ENCODE results near the gene RND1.

RND1 gene

DNA sequence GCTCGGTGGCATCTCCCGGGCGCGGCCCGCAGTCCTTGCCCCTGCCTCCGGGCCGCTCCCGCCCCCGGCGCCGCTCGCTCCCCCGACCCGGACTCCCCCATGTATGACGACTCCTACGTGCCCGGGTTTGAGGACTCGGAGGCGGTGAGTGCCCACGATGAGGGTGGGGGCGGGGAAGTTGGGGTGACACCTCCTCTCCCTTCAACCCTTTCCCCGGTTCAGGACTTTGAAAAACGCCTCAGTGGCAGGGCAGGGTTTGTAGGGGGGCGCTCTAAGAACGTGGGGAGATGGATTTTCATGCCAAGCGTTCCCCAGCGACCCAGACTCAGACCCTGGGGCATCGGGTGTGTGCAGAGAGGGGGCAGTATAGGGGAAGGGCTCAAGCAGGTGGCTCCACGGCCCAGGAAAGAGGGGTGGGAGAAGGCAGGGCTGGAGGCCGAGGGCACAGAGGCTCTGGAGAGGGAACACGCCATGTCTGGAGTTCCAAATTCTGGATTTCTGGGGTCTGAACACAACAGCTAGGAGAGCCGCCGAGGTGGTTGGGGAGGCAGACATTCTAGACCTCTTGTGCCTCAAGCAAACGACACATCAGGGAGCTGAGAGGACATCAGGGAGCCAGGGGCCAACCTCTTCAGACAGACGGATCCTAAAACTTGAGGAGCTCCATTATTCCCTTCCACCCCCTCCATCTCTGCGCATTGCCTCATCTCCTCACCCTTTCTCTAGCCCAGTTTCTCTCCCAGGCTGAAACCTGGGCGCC, 46.7 kb downstream of the RND1 start:
- H3K36me3 ChIP-seq (ENCODE audit: low read depth), result no peaks in the 10 kb centered on the region
- DNase-seq (ENCODE audit: low spot score), result no peak
- TF ChIP-seq, protein P1, sequence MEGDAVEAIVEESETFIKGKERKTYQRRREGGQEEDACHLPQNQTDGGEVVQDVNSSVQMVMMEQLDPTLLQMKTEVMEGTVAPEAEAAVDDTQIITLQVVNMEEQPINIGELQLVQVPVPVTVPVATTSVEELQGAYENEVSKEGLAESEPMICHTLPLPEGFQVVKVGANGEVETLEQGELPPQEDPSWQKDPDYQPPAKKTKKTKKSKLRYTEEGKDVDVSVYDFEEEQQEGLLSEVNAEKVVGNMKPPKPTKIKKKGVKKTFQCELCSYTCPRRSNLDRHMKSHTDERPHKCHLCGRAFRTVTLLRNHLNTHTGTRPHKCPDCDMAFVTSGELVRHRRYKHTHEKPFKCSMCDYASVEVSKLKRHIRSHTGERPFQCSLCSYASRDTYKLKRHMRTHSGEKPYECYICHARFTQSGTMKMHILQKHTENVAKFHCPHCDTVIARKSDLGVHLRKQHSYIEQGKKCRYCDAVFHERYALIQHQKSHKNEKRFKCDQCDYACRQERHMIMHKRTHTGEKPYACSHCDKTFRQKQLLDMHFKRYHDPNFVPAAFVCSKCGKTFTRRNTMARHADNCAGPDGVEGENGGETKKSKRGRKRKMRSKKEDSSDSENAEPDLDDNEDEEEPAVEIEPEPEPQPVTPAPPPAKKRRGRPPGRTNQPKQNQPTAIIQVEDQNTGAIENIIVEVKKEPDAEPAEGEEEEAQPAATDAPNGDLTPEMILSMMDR (IDR thresholded peaks at IDR 0.05; ENCODE audit: poor library complexity, severe bottlenecking), result peak; percentile 18
- no peaks in the 10 kb centered on the region for H3K27me3 ChIP-seq (ENCODE audit: insufficient read depth, poor library complexity, severe bottlenecking)
- H3K4me3 ChIP-seq (ENCODE audit: severe bottlenecking), result peak overlapping the region; percentile 58
- no peaks in the 10 kb centered on the region for H3K4me1 ChIP-seq (ENCODE audit: insufficient read depth, poor library complexity, severe bottlenecking)
- no peak for ATAC-seq (ENCODE audit: low read depth)
- no peaks in the 10 kb centered on the region for H3K9me3 ChIP-seq (ENCODE audit: severe bottlenecking)
- no peak overlapping the region for H3K27ac ChIP-seq (ENCODE audit: poor library complexity, severe bottlenecking)

DNA sequence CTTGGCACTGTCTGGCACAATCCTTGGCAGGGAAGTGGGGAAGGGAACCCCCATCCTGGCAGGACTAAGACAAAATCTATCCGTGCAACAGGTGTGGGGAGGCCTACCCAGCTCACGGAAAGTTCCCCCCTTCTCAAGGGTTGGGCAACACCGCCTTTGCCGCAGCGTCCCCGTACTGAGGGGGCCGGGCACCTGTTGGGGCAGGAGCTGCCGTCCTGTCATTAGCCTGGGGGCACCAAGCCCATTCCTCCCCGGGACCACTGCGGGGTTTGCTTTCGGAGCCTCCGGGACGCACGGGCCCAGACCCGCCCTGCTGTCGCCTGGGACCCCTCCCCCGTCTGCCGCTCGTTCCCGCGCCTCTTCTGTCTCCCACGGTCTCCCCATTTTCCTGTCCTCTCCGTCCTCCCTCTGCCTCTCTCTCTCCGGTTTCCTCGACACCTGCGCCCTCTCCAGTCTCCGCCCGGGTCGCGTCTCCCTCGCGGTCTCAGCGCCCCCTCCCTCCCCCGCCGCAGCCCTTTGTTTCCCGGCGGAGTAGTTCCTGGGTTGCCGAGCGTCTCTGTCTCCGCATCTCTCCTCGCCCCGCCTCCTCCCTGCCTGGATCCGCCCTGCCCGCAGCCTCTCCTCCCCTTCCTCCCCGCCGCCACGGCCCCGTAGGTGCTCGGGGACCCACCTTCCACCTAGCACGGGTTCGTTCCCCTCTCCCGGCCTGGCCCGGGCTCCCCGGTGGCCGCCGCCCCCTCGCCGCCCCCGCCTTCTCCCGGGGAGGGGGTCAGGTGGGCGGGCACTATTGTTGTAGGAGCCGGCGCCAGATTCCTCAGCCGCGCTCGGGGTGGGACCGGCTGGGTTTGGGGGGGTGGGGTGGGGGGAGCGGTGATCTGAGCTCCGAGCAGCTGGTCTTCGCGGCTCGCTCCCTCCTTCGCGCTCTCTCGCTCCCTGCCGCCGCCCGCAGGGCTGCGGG, 47.5 kb downstream of the RND1 start, which contains the start of gene CACNB3:
TSS of gene CACNB3 (plus strand) at position 624 of the 958 bp plus-strand sequence. CDS start 434 bp downstream, outside the sequence.
- Histone ChIP-seq H3K27me3 (ENCODE audit: insufficient read depth, poor library complexity, severe bottlenecking) (no peaks in the 10 kb centered on the region), H3K4me3 (ENCODE audit: severe bottlenecking) (peak within 1 kb of the TSS; percentile 58), H3K9me3 (ENCODE audit: severe bottlenecking) (no peaks in the 10 kb centered on the region), H3K27ac (ENCODE audit: poor library complexity, severe bottlenecking) (no peak within 1 kb of the TSS), H3K4me1 (ENCODE audit: insufficient read depth, poor library complexity, severe bottlenecking) (no peaks in the 10 kb centered on the region), H3K36me3 (ENCODE audit: low read depth) (no peaks in the 10 kb centered on the region)
- TF ChIP-seq, protein P1 (IDR thresholded peaks at IDR 0.05; ENCODE audit: poor library complexity, severe bottlenecking), result no peak
- DNase-seq (ENCODE audit: low spot score) (no peak), ATAC-seq (ENCODE audit: low read depth) (peak; percentile 44)

DNA sequence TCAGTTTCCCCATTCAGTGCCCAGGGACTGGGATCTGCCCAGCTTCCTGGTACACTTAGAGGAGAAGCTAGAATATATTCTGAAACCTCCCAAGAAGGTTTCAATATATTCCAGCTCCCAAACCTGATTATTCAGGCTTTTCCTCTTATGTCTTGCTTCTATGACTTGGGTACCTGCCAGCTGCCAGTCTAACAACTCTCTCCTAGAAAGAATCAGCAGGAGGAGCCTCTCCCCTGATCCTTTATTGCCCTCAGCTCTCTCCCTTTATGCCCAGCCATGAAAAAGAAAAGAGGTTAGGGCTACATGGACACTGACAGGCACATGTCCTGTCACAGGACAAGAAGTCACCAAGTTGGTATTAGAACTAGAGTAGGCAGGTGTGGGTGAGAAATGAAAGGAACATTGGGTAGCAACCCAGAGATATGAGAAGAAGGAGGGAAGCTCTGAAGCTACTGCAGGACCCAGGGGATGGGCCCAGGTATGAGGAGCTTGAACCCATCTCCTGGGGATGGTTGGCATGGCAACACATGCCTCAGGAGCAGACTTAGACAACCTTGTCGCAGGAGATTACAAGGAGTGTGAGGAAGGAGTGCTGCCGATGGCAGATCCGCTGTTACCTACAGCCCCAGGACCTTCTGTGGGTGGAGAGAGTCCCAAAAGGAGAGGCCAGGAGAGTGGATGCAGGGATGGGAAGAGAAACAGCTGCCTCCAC, 49.4 kb downstream of the RND1 start:
- no peak for ATAC-seq (ENCODE audit: low read depth)
- Histone ChIP-seq H3K4me1 (ENCODE audit: insufficient read depth, poor library complexity, severe bottlenecking) (no peaks in the 10 kb centered on the region), H3K9me3 (ENCODE audit: severe bottlenecking) (no peaks in the 10 kb centered on the region), H3K36me3 (ENCODE audit: low read depth) (no peaks in the 10 kb centered on the region), H3K27ac (ENCODE audit: poor library complexity, severe bottlenecking) (peak overlapping the region; percentile 64), H3K27me3 (ENCODE audit: insufficient read depth, poor library complexity, severe bottlenecking) (no peaks in the 10 kb centered on the region), H3K4me3 (ENCODE audit: severe bottlenecking) (peak overlapping the region; percentile 42)
- no peak for DNase-seq (ENCODE audit: low spot score)
- TF ChIP-seq, protein P1 (IDR thresholded peaks at IDR 0.05; ENCODE audit: poor library complexity, severe bottlenecking), result no peak

DNA sequence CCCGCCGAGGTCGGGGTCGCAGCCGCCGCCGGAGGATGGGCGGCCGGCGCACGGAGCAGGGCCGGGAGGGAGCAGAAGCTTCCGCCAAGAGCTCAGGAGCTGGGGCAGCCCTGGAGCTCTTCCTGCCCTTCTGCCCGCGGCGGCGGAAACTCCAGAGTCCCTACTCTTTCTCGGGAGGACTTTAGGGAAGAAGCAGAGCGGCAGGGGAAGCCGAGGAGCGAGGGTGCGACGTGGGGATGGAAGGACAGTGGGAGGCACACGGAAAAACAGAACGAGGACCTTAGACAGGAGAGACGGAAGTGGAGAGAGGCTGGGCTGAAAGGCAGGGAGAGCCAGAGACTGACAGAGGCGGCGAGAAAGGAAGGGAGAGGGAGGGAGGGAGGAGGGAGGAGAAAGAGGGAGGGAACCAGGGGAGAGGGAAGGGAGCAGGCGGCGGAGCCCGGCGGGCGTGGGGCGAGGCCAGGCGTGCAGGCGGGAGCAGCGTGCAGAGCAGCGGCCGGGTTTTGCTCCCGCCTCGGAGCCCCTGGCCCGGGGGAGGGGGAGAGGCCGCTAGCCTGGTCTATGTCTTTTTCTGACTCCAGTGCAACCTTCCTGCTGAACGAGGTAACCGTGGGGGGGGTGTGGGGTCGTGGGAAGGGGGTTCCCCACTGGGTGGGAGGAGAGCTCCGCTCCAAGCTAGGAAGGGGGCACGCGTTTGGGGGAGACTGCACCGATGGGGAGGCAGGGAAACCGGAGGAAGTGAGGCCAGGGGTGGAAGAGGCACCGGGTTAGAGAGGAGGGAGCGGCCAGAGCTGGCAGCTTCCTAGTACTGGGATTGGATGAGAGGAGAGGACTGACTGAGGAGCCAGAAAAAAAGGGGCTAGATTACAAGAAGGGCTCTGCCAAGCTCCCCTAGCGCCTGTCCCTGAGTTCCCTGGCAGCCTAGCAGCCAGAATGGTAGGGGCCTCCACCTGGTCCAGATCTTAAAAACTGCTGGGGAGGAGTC, 50.3 kb downstream of the RND1 start:
- peak overlapping the region; percentile 64 for H3K27ac ChIP-seq (ENCODE audit: poor library complexity, severe bottlenecking)
- no peaks in the 10 kb centered on the region for H3K9me3 ChIP-seq (ENCODE audit: severe bottlenecking)
- H3K36me3 ChIP-seq (ENCODE audit: low read depth), result no peaks in the 10 kb centered on the region
- H3K4me3 ChIP-seq (ENCODE audit: severe bottlenecking), result peak overlapping the region; percentile 42
- TF ChIP-seq, protein P1 (IDR thresholded peaks at IDR 0.05; ENCODE audit: poor library complexity, severe bottlenecking), result no peak
- ATAC-seq (ENCODE audit: low read depth) (peak; percentile 69), DNase-seq (ENCODE audit: low spot score) (no peak)
- no peaks in the 10 kb centered on the region for H3K27me3 ChIP-seq (ENCODE audit: insufficient read depth, poor library complexity, severe bottlenecking)
- H3K4me1 ChIP-seq (ENCODE audit: insufficient read depth, poor library complexity, severe bottlenecking), result no peaks in the 10 kb centered on the region

All from RWPE2 (cell line).